Heart left ventricle (tissue), 16 donors: Measurements from ENCODE around the gene SMOC2. TPM values are rescaled to one million over a fixed set of nuclear protein-coding genes. Genes with fewer than 3 reads are reported as not detected.

Source experiments
- ATAC-seq, 4 donors: fragments of 200-7000 bp; cut with Tn5 transposase; one replicate each; pipeline ENCODE4 v1.9.1; 2020 to 2022; ENCODE audit warnings: moderate library complexity in 4 of 4, mild to moderate bottlenecking in 3 of 4, moderate number of reproducible peaks in 1 of 4
- DNase-seq, 5 donors: peaks; one replicate each; pipeline ENCODE4 v3.0.0-alpha.2; 2020
- H3K27ac ChIP-seq, 12 donors: fragments of 200-600 bp; sonication (generic) in 4 of 12; one replicate each; pipeline versions ENCODE4 v1.5.0 to v1.8.0; 2016 to 2022; ENCODE audit warnings: mild to moderate bottlenecking in 2 of 12
- H3K27me3 ChIP-seq, 9 donors: fragments of 200-600 bp; sonication (generic) in 2 of 9; one replicate each; pipeline versions ENCODE4 v1.5.1 to v1.8.0; 2016 to 2022; ENCODE audit warnings: mild to moderate bottlenecking in 3 of 9
- H3K36me3 ChIP-seq, 9 donors: fragments of 200-600 bp; sonication (generic) in 2 of 9; one replicate each; pipeline versions ENCODE4 v1.5.0 to v1.8.0; 2018 to 2022; ENCODE audit warnings: mild to moderate bottlenecking in 2 of 9
- H3K4me1 ChIP-seq, 12 donors: fragments of 200-600 bp; sonication (generic) in 4 of 12; one replicate each; pipeline versions ENCODE4 v1.5.0 to v1.8.0; 2016 to 2022; ENCODE audit warnings: mild to moderate bottlenecking in 3 of 12
- H3K4me3 ChIP-seq, 12 donors: fragments of 200-600 bp; sonication (generic) in 4 of 12; one replicate each; pipeline versions ENCODE4 v1.5.0 to v1.8.0; 2017 to 2022; ENCODE audit warnings: mild to moderate bottlenecking in 9 of 12, moderate library complexity in 4 of 12
- H3K9me3 ChIP-seq, 12 donors: fragments of 200-600 bp; sonication (generic) in 4 of 12; one replicate each; pipeline versions ENCODE4 v1.5.0 to v1.8.0; 2016 to 2022; ENCODE audit warnings: mild to moderate bottlenecking in 1 of 12
- POLR2A ChIP-seq, 2 donors: fragments of 450-650 bp; IDR thresholded peaks; one replicate each; pipeline ENCODE4 v1.6.1; 2017; ENCODE audit warnings: antibody characterized with exemption in 2 of 2, mild to moderate bottlenecking in 2 of 2, moderate library complexity in 2 of 2
- WGBS, 4 donors: extraction: QIAGEN DNeasy Blood & Tissue Kit in 2 of 4; methylation state at CpG; one replicate each; pipeline versions ENCODE4 v1.1.5 to v1.1.7; 2013 to 2018; 5-methylcytosine and 5-hydroxymethylcytosine counted together
- intact Hi-C, 10 donors: fragments of 100-400 bp; cut with DNase I; formaldehyde crosslinking; loops; one replicate each; pipeline versions ENCODE4 v1.11.1 to v1.14.2; 2022
- polyA plus RNA-seq, 2 donors: library from polyadenylated mRNA; stranded (reverse); fragments of 200-250 nt; gene quantifications; one replicate each; pipeline ENCODE4 v1.2.3, GENCODE V29; 2013
- total RNA-seq, 9 donors: library from RNA; depleted of rRNA in 2 of 9; stranded (reverse); fragments of >200 nt in 2 of 9; fragmentation: NEBNext Ultra II Directional in 3 of 9; extraction: Animal tissue kit (Norgen Biotek cat#: 25700) in 3 of 9; gene quantifications; one replicate each; pipeline versions ENCODE4 v1.1.0 to v1.2.4, GENCODE V29; 2016 to 2023
- TF ChIP-seq, protein P1 (sequence below), 12 donors: fragments of 200-600 bp; sonication (generic) in 4 of 12; IDR thresholded peaks; one replicate each; pipeline versions ENCODE4 v1.5.0 to v1.8.0; 2018 to 2022; ENCODE audit warnings: antibody characterized with exemption in 12 of 12, mild to moderate bottlenecking in 5 of 12
- donor health status: ischemic (EF 13 %, LVEDD 7.1; RV severe dilation, severe dysfunction).
- donor health status: healthy with polysubstance abuse.
- donor health status: DM: no; HTN: yes; CAD: no.
- donor health status: DM: no; HTN: no; CAD: no.
- donor health status: ischemic (EF 25% LVEDD 6.9; RV normal size, moderate dysfunction).
- donor health status: ischemic (EF 25% LVEDD 5.7; RV mildly dilated, moderate dysfunction).
- donor health status: healthy.
- donor health status: DM: yes; HTN: yes; CAD: no.
- donor health status: ischemic (EF 35%, LVEDD 5.7; RV mildly dilated, moderate dysfunction).
- donor health status: nonischemic (EF 11% LVEDD 7.7; RV severe dilation, severe dysfunction).
- donor health status: DM: yes; HTN: yes; CAD: no.
- donor health status: PGD.
- donor health status: ischemic (EF 29% LVEDD 5.4; RV normal size, mild dysfunction).
- donor health status: nonischemic (EF 23%, LVEDD 6.1; RV moderate dilation, normal function).

Gene SMOC2
- total and polyA plus RNA-seq, 11 donors, result 5.9 to 44.2 (median 15.7) TPM

DNA sequence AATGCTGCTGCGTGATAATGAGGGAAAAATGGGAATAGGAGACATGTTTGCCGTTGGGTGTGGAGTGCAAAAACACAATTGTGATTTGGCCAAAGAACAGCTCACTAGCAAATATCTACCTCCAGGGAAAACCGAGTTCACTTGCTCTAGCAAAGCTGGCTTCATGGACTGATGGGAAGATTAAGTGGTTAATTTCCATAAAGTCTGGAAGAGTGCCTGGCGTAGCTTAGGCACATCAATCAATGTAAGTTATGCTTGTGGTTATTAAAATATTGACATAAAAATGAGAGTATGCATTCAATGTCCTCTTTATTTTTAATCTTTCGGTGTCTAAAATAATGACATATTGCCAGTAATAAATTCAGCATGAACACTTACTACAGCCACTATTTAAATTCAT is 267.5 kb downstream of the SMOC2 start:
- Histone ChIP-seq H3K4me1 (peaks cover 0 to 8% (median 0%) of the 10 kb centered on the region in 12 donors), H3K4me3 (no peak overlapping the region), H3K9me3 (no peaks in the 10 kb centered on the region), H3K27me3 (peaks cover 0 to 16% (median 0%) of the 10 kb centered on the region in 9 donors), H3K27ac (no peak overlapping the region), H3K36me3 (no peaks in the 10 kb centered on the region)
- intact Hi-C loops, result no loop called here
- DNase-seq (no peak), ATAC-seq (no peak)
- WGBS, 4 donors, result 58 to 66% (median 62%) methylated on average over 5 of the region's 5 CpGs
- TF ChIP-seq, protein P1, sequence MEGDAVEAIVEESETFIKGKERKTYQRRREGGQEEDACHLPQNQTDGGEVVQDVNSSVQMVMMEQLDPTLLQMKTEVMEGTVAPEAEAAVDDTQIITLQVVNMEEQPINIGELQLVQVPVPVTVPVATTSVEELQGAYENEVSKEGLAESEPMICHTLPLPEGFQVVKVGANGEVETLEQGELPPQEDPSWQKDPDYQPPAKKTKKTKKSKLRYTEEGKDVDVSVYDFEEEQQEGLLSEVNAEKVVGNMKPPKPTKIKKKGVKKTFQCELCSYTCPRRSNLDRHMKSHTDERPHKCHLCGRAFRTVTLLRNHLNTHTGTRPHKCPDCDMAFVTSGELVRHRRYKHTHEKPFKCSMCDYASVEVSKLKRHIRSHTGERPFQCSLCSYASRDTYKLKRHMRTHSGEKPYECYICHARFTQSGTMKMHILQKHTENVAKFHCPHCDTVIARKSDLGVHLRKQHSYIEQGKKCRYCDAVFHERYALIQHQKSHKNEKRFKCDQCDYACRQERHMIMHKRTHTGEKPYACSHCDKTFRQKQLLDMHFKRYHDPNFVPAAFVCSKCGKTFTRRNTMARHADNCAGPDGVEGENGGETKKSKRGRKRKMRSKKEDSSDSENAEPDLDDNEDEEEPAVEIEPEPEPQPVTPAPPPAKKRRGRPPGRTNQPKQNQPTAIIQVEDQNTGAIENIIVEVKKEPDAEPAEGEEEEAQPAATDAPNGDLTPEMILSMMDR (IDR thresholded peaks at IDR 0.05), result no peak
- no peak for TF ChIP-seq POLR2A (IDR thresholded peaks at IDR 0.05)

- ATAC-seq (no peak), DNase-seq (no peak)
- intact Hi-C loops, result no loop called here
- no peak for TF ChIP-seq POLR2A (IDR thresholded peaks at IDR 0.05)
- TF ChIP-seq, protein P1 (IDR thresholded peaks at IDR 0.05), result no peak
- WGBS, 4 donors, result 24 to 48% (median 44%) methylated on average over 2 of the region's 2 CpGs
- peaks cover 0 to 6% (median 0%) of the 10 kb centered on the region in 12 donors for H3K4me1 ChIP-seq
- no peaks in the 10 kb centered on the region for H3K36me3 ChIP-seq
- H3K4me3 ChIP-seq, result no peak overlapping the region
- H3K27ac ChIP-seq, result no peak overlapping the region
- H3K9me3 ChIP-seq, result no peaks in the 10 kb centered on the region
- peaks cover 0 to 16% (median 0%) of the 10 kb centered on the region in 9 donors for H3K27me3 ChIP-seq
These were observed 268.0 kb downstream of the SMOC2 start for GRCh38 chr6:168708984-168709383.

- no peak for DNase-seq
- Histone ChIP-seq H3K4me3 (no peak overlapping the region), H3K9me3 (no peaks in the 10 kb centered on the region), H3K36me3 (no peaks in the 10 kb centered on the region), H3K27me3 (peaks cover 0 to 16% (median 0%) of the 10 kb centered on the region in 9 donors), H3K4me1 (peaks cover 0 to 2% (median 0%) of the 10 kb centered on the region in 12 donors), H3K27ac (no peak overlapping the region)
- WGBS, 4 donors, result 70 to 83% (median 74%) methylated on average over 8 to 9 of the region's 9 CpGs
- TF ChIP-seq, protein P1 (IDR thresholded peaks at IDR 0.05), result no peak
- TF ChIP-seq POLR2A (IDR thresholded peaks at IDR 0.05), result no peak
- no peak for ATAC-seq
- intact Hi-C loops, result no loop called here
These were observed 268.4 kb downstream of the SMOC2 start for GRCh38 chr6:168709390-168709789.

- Histone ChIP-seq H3K9me3 (no peaks in the 10 kb centered on the region), H3K27me3 (peaks cover 0 to 16% (median 0%) of the 10 kb centered on the region in 9 donors)
These were observed 269.0 kb downstream of the SMOC2 start for GRCh38 chr6:168709991-168710390.

More at GRCh38 chr6:168709991-168710390, 269.0 kb downstream of the SMOC2 start:
- Histone ChIP-seq H3K4me1 (no peaks in the 10 kb centered on the region), H3K36me3 (no peaks in the 10 kb centered on the region), H3K4me3 (no peak overlapping the region), H3K27ac (no peak overlapping the region)
- 83 to 90% (median 86%) methylated on average over 9 of the region's 9 CpGs for WGBS, 4 donors
- intact Hi-C loops, result no loop called here
- DNase-seq, result no peak
- no peak for TF ChIP-seq POLR2A (IDR thresholded peaks at IDR 0.05)
- TF ChIP-seq, protein P1 (IDR thresholded peaks at IDR 0.05), result no peak
- ATAC-seq, result no peak
